GM12892 (cell line): ENCODE data around the gene UBE2C.

Experiments
- POLR2A ChIP-seq: IDR thresholded peaks from 2 replicates; pipeline ENCODE4 v1.6.1; 2011; ENCODE audit warnings: low read depth, low read length, control low read depth
- POLR2AphosphoS5 ChIP-seq: IDR thresholded peaks from 2 replicates; pipeline ENCODE4 v1.6.1; 2011; ENCODE audit warnings: low read depth, low read length, control low read depth

DNA sequence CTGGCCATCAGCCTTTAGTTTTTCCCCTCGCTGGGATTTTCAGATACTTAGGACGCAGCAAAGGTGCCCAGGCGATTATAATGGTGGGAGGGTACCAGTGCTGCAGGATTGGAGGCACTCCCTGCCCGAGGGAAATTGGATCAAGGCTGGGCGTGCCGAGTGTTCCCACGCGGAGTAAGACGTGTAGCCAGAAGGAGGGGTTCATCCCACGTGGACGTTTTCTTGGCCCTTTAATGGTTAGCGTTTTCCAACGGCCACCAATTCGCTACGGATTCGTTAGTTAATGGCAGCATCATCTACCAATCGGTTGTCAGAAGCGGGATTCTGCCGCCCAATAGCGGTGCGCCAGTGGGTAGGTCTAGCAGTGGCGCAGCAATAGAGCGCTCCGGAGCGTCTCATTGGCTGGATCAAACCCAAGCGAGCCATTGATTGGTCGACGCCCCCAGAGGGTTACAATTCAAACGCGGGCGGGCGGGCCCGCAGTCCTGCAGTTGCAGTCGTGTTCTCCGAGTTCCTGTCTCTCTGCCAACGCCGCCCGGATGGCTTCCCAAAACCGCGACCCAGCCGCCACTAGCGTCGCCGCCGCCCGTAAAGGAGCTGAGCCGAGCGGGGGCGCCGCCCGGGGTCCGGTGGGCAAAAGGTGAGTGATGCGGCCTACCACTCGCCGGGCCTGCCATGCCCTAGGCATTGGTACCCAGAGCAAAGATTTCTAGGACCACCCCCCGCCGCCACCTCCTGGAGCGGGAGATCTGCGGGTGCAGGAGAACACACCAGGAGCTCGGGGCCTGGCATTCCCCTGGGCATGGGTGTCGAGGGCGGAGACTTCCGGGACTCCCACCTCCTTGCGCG lies at the start of gene UBE2C:
- peak; percentile 50; the same call in 1 of the 2 replicates for TF ChIP-seq POLR2A
- peak; percentile 47; the same call in 1 of the 2 replicates for TF ChIP-seq POLR2AphosphoS5
